ENCODE results near the gene CYB5A. TPM values are rescaled to one million over a fixed set of nuclear protein-coding genes. Genes with fewer than 3 reads are reported as not detected.

Gene CYB5A
- total RNA-seq, 4 donors from 2014 or later: 360 to 826 (median 618) TPM

GRCh38 chr18:74288041-74288440 is 3.7 kb downstream of the CYB5A start:
- no peak for TF ChIP-seq CTCF (IDR thresholded peaks at IDR 0.05; ENCODE audit: low read depth)

GRCh38 chr18:74286856-74287255 is 4.9 kb downstream of the CYB5A start:
- TF ChIP-seq CTCF (IDR thresholded peaks at IDR 0.05; ENCODE audit: low read depth): no peak

GRCh38 chr18:74286106-74286855 is 5.5 kb downstream of the CYB5A start:
- TF ChIP-seq CTCF (IDR thresholded peaks at IDR 0.05; ENCODE audit: low read depth): no peak

GRCh38 chr18:74284980-74285355 is 6.8 kb downstream of the CYB5A start:
- no peak for TF ChIP-seq CTCF (IDR thresholded peaks at IDR 0.05; ENCODE audit: low read depth)

- TF ChIP-seq CTCF (IDR thresholded peaks at IDR 0.05; ENCODE audit: low read depth): no peak
Observed at GRCh38 chr18:74284191-74284979, 7.4 kb downstream of the CYB5A start.

GRCh38 chr18:74283646-74284045 is 8.1 kb downstream of the CYB5A start:
- no peak for TF ChIP-seq CTCF (IDR thresholded peaks at IDR 0.05; ENCODE audit: low read depth)

GRCh38 chr18:74282755-74283554 is 8.8 kb downstream of the CYB5A start:
- TF ChIP-seq CTCF (IDR thresholded peaks at IDR 0.05; ENCODE audit: low read depth): no peak

All from subcutaneous adipose tissue (tissue), 4 donors.